ENCODE data around the gene MKNK1. TPM values are rescaled to one million over a fixed set of nuclear protein-coding genes. Genes with fewer than 3 reads are reported as not detected.

Gene MKNK1
- total and polyA plus RNA-seq, 4 donors, result 29.4 to 83.5 (median 62.8) TPM

GRCh38 chr1:46621930-46622329 is 17.9 kb upstream of the MKNK1 start:
- H3K27ac ChIP-seq (ENCODE audit: low read depth in 1 of 2, low read length in 1 of 2), result no peak overlapping the region
- TF ChIP-seq CTCF (IDR thresholded peaks at IDR 0.05; ENCODE audit: control extremely low read depth, extremely low read depth), result no peak
- WGBS, 2 donors, result 76 to 87% methylated on average over 7 of the region's 7 CpGs
- H3K9me3 ChIP-seq (ENCODE audit: control insufficient read depth in 4 of 4, insufficient read depth in 3 of 4, low read length in 3 of 4), result no peaks in the 10 kb centered on the region
- DNase-seq (no peak), ATAC-seq (ENCODE audit: insufficient read depth, low FRiP score) (no peak)
- H3K9ac ChIP-seq (ENCODE audit: insufficient read depth in 1 of 2, low read length in 2 of 2), result no peak overlapping the region
- H3K36me3 ChIP-seq (ENCODE audit: control insufficient read depth in 4 of 4, insufficient read depth in 4 of 4, low read length in 4 of 4), result no peaks in the 10 kb centered on the region
- no peaks in the 10 kb centered on the region for H3K27me3 ChIP-seq (ENCODE audit: control insufficient read depth in 3 of 3, insufficient read depth in 3 of 3, low read length in 2 of 3)
- peaks cover 0 to 4% (median 3%) of the 10 kb centered on the region in 5 donors for H3K4me1 ChIP-seq (ENCODE audit: control insufficient read depth in 5 of 5, insufficient read depth in 5 of 5, low read length in 5 of 5)
- no peak overlapping the region for H3K4me3 ChIP-seq

- 86% methylated on average over 5 of the region's 5 CpGs for WGBS, 2 donors
- DNase-seq (no peak), ATAC-seq (ENCODE audit: insufficient read depth, low FRiP score) (no peak)
- no peaks in the 10 kb centered on the region for H3K36me3 ChIP-seq (ENCODE audit: control insufficient read depth in 4 of 4, insufficient read depth in 4 of 4, low read length in 4 of 4)
- no peak overlapping the region for H3K9ac ChIP-seq (ENCODE audit: insufficient read depth in 1 of 2, low read length in 2 of 2)
- peaks cover 0 to 14% (median 7%) of the 10 kb centered on the region in 5 donors for H3K4me1 ChIP-seq (ENCODE audit: control insufficient read depth in 5 of 5, insufficient read depth in 5 of 5, low read length in 5 of 5)
- no peaks in the 10 kb centered on the region for H3K9me3 ChIP-seq (ENCODE audit: control insufficient read depth in 4 of 4, insufficient read depth in 3 of 4, low read length in 3 of 4)
- no peaks in the 10 kb centered on the region for H3K27me3 ChIP-seq (ENCODE audit: control insufficient read depth in 3 of 3, insufficient read depth in 3 of 3, low read length in 2 of 3)
- no peak overlapping the region for H3K27ac ChIP-seq (ENCODE audit: low read depth in 1 of 2, low read length in 1 of 2)
- no peak overlapping the region for H3K4me3 ChIP-seq
- TF ChIP-seq CTCF (IDR thresholded peaks at IDR 0.05; ENCODE audit: control extremely low read depth, extremely low read depth), result no peak
Measured at GRCh38 chr1:46619656-46620258, 15.7 kb upstream of the MKNK1 start.

GRCh38 chr1:46618754-46619415 is 14.8 kb upstream of the MKNK1 start:
- peaks cover 0 to 20% (median 9%) of the 10 kb centered on the region in 5 donors for H3K4me1 ChIP-seq (ENCODE audit: control insufficient read depth in 5 of 5, insufficient read depth in 5 of 5, low read length in 5 of 5)
- H3K27me3 ChIP-seq (ENCODE audit: control insufficient read depth in 3 of 3, insufficient read depth in 3 of 3, low read length in 2 of 3), result no peaks in the 10 kb centered on the region

More at GRCh38 chr1:46618754-46619415, 14.8 kb upstream of the MKNK1 start:
- DNase-seq (no peak), ATAC-seq (ENCODE audit: insufficient read depth, low FRiP score) (no peak)
- Histone ChIP-seq H3K36me3 (ENCODE audit: control insufficient read depth in 4 of 4, insufficient read depth in 4 of 4, low read length in 4 of 4) (no peaks in the 10 kb centered on the region), H3K4me3 (no peak overlapping the region), H3K27ac (ENCODE audit: low read depth in 1 of 2, low read length in 1 of 2) (no peak overlapping the region), H3K9ac (ENCODE audit: insufficient read depth in 1 of 2, low read length in 2 of 2) (no peak overlapping the region), H3K9me3 (ENCODE audit: control insufficient read depth in 4 of 4, insufficient read depth in 3 of 4, low read length in 3 of 4) (no peaks in the 10 kb centered on the region)
- WGBS, 2 donors, result 63 to 78% methylated on average over 4 of the region's 4 CpGs
- no peak for TF ChIP-seq CTCF (IDR thresholded peaks at IDR 0.05; ENCODE audit: control extremely low read depth, extremely low read depth)
